HepG2 (cell line): ENCODE data around the gene AMZ2.
"Not testable (repeated sequence)": the region's sequence is repeated elsewhere in the genome, so short reads cannot be mapped to it uniquely, and the experiment has no call there.

Experiments used
- CTCF ChIP-seq: sonication (generic); formaldehyde crosslinking; IDR thresholded peaks from 2 replicates; pipeline ENCODE4 v1.5.0; 2020; ENCODE audit warnings: mild to moderate bottlenecking, missing genetic modification reagents, moderate library complexity
- PITX1 ChIP-seq: sonication (generic); formaldehyde crosslinking; IDR thresholded peaks from 2 replicates; pipeline ENCODE4 v1.5.1; 2020; ENCODE audit warnings: mild to moderate bottlenecking, missing genetic modification reagents
- RAD21 ChIP-seq: fragments of 450-650 bp; formaldehyde crosslinking; IDR thresholded peaks from 2 replicates; pipeline ENCODE4 v1.5.0; 2020; ENCODE audit warnings: mild to moderate bottlenecking
- SIN3A ChIP-seq: IDR thresholded peaks from 2 replicates; pipeline ENCODE4 v1.6.1; 2011; ENCODE audit warnings: low read depth, mild to moderate bottlenecking, control low read depth, low read length, borderline replicate concordance
- SMARCE1 ChIP-seq: fragments of 450-650 bp; IDR thresholded peaks from 2 replicates; pipeline ENCODE4 v1.6.1; 2017; ENCODE audit warnings: borderline replicate concordance
- SP140L ChIP-seq: sonication (generic); formaldehyde crosslinking; IDR thresholded peaks from 2 replicates; pipeline ENCODE4 v1.4.0; 2020; ENCODE audit warnings: missing genetic modification reagents, borderline replicate concordance
- ZFP36L1 ChIP-seq: sonication (generic); formaldehyde crosslinking; IDR thresholded peaks from 2 replicates; pipeline ENCODE4 v1.8.0; 2022; ENCODE audit warnings: mild to moderate bottlenecking, missing genetic modification reagents, moderate library complexity

- not testable (repeated sequence) for TF ChIP-seq RAD21 (CRISPR knock-in tag); PITX1; SMARCE1; CTCF (CRISPR knock-in tag); ZFP36L1; SIN3A; SP140L (CRISPR knock-in tag)
Observed at GRCh38 chr17:68213428-68214411, 34.1 kb upstream of the AMZ2 start.
